Measurements from ENCODE around the gene ODF4.

The ODF4 gene

GRCh38 chr17:8339540-8339939 lies at the start of gene ODF4:
Gene ODF4, plus strand, starts transcription at chr17:8339840. Its CDS starts 212 bp downstream, at chr17:8340052.
- DNase-seq (ENCODE audit: low read depth) = no peak

DNA sequence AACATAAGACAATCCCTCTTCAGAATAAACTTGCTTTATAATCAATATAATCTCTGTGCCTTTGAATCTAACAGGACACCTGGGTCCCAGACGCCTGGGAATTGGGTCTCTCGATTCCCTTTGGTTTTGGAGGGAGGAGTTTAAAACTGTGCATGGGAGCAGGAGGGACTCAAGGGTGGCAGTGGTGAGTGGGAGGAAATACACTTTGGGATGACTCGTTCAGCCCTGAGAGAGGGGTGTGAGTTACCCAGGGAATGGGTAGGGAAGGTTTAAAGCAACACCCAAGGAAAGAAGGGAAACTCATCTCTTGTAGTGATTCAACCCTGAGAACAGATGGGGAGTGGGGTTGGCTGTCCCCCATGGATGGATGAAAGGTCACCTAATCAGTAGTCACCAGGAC lies 49.6 kb upstream of the ODF4 start:
- DNase-seq (ENCODE audit: low read depth) = no peak

DNA sequence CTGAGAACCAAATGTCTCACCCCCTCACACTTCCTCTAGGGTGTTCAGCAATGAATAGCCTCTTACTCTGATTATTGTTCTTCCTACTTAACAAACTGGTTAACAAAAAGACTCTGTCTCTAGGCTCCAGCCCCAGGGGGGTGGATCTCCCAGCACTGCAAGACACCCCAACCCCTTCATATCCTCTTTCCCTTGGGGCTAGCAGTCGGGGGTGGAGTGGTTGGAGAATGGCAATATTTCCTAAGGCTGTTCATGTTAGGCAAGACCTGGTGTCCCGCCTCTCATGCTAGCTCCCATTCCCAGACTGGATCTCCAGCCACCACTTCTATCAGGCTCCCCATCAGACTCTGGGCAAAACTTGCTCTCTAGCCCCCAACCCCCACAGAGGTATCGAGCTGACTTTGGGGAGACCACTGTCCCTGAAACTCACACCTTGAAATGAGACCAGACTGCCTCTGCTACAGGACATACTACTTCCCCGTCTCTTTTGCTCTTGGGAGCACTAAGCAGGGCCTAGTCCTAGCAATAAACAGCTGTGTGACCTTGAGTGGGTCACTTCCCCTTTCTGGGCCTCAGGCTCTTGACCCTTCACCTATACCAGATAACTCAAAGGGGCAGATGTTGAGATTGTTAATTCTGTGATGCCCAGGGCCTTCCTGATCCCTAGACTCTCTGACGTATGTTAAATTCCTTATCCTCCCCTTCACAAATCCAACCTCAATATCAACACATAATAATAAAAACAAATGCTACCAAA lies 46.8 kb upstream of the ODF4 start:
- no peak for DNase-seq (ENCODE audit: low read depth)

DNA sequence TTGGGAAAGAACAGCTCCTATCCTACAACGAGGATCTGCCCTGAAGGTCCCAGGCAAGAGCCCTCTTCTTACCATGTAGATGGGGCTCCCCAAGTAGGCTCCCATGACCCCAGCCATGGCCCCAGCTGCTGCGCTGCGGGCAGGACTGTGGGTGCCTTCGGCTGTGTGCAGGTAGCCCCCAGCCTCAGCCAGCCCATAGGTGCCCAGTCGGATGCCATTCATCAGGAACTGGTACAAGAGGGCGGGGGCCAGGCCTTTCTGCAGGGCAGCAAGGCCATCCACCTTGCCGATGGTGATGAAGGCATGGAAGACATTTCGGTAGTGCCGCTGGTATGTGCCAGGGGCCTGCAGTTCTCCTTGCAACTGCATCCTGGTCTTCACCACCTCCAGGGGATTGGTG lies 45.3 kb upstream of the ODF4 start:
- DNase-seq (ENCODE audit: low read depth) = no peak

- no peak for DNase-seq (ENCODE audit: low read depth)
Measured at GRCh38 chr17:8294814-8295316, 44.8 kb upstream of the ODF4 start.

DNA sequence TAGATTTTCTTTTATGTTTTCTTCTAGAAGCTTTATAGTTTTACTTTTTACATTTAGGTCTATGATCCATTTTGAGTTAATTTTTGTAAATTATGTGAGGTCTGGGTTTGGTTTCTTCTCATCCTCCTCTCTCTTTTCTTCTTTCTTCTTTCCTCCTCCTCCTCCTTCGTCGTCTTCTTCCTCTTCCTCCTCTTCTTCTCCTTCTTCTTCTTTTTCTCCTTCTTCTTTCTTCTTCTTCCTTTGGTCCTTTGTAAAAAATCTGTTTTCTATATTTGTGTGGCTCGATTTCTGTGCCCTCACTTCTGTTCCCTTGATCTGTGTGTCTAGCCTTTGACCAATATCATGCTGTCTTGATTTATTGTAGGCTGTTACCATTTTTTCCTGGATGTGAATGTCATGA lies 39.4 kb upstream of the ODF4 start:
- no peak for DNase-seq (ENCODE audit: low read depth)

DNA sequence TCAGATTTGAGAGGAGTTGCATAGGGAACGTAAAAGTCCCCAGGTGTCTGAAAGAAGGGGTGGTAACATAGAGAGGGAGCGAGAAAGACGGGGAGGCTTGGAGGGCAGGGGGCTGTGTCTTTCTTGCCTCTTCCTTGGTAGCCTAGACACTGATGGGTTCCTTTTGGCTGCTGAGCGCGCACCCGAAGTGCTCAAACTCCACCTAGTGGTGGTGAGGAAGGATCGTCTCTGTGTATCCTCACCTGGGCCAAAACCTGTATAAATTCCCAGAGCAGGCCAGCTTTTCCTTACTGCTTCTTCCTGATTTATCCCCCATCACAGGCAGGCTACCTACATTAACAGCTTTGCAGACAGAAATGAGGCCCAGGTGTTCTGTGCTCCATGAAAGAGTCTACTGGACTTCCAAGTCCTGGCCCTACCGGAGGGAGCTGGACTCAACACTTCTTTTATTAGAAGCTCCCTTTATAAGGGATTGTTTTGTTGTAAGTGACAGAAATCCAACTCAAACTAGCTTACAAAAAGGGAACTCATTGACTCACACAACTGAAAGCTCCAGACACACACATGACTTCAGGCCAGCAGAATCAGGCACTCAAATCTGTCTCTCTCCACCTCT lies 38.9 kb upstream of the ODF4 start:
- DNase-seq (ENCODE audit: low read depth) = no peak

DNA sequence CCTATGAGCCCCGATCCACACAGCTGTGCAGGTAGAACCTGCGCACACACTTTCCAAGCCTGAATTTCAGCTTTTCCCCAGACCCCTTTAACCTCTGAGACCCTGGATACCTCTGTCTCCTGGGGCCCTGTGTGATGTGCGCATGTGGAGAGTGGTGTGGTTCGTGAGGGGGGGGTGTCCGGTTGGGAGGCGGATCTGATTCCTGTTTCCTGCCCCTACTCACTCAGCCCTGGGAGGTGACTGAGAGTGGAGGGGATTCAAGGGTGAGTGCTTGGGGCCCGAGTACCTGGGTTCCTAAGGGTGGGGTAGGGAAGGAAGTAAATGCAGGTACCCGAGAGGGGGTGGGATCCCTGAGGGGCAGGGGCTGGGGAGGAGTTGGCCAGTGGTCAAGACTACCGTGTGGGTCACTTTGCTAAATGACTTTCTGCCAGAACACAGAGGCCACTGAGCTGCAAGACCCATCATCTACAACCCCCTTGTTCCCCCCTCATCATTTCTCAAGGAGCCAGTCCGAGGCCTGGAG lies 29.0 kb upstream of the ODF4 start:
- DNase-seq (ENCODE audit: low read depth) = no peak

DNA sequence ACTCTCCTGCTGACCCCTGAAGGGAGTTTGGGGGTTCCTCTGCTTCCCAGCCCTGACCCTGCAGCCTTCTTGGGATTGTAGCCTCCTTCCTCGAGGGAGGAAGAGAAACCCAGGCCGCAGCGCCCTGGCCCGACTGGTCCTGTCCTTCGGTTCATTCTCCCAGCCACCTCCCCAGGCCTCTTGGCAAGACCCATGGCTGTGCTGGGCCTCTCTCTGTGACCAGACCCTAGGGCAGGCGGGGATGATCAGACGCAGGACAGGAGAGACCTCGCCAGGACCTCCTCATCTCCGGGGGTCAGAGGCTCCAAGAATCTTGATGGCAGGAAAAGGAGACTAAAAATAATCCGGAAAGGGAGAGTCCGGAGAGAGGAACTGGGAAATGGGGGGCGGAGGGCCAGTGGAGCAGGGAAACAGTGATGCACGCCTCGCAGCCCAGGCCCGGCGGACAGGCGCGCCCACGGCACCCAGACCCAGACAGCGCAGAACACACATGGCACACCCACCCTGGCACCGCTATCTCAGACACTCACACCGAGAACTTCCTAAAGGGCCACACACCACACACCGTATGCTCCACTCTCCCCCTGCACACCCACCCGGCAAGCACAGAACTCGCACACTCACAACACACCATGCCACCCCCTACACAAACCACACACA lies 28.4 kb upstream of the ODF4 start:
- DNase-seq (ENCODE audit: low read depth) = no peak

DNA sequence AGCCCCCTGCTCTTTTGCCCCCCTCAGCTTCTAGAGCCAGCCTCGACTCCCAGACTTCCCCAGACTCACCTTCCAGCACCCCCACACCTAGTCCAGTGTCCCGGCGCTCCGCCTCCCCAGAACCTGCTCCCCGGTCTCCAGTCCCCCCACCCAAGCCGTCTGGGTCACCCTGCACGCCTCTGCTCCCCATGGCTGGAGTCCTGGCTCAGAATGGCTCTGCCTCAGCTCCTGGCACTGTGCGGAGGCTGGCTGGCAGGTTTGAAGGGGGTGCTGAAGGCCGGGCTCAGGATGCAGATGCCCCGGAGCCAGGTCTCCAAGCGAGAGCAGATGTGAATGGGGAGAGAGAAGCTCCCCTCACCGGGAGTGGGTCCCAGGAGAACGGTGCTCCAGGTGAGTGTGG lies 27.4 kb upstream of the ODF4 start:
- DNase-seq (ENCODE audit: low read depth) = no peak

- no peak for DNase-seq (ENCODE audit: low read depth)
Measured at GRCh38 chr17:8312726-8313600, 26.7 kb upstream of the ODF4 start.

- DNase-seq (ENCODE audit: low read depth) = no peak
Measured at GRCh38 chr17:8314797-8315763, 24.6 kb upstream of the ODF4 start.

GRCh38 chr17:8315764-8316217 lies 23.8 kb upstream of the ODF4 start:
- no peak for DNase-seq (ENCODE audit: low read depth)

- DNase-seq (ENCODE audit: low read depth) = no peak
Measured at GRCh38 chr17:8318010-8318935, 21.4 kb upstream of the ODF4 start.

- DNase-seq (ENCODE audit: low read depth) = no peak
Measured at GRCh38 chr17:8320262-8320661, 19.4 kb upstream of the ODF4 start.

DNA sequence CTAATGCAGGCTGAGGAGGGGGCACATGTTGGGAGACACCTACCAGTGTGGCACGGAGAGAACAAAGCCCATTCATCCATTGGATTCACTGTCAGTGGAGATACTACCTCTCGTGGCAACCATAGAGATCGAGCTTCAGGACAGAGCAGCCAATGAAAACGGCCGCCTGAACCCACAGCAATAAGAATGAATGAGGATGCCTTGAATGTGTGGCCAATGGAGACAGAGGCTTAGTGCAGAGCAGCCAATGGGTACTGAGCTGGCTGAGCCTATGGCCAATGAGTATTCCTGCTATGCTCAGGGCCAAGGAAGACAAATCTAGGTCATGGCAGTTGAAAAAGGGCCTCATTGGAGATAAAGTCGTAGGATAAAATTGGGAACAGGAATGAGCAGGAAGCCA lies 18.6 kb upstream of the ODF4 start:
- no peak for DNase-seq (ENCODE audit: low read depth)

- DNase-seq (ENCODE audit: low read depth) = no peak
Measured at GRCh38 chr17:8322061-8322460, 17.6 kb upstream of the ODF4 start.

DNA sequence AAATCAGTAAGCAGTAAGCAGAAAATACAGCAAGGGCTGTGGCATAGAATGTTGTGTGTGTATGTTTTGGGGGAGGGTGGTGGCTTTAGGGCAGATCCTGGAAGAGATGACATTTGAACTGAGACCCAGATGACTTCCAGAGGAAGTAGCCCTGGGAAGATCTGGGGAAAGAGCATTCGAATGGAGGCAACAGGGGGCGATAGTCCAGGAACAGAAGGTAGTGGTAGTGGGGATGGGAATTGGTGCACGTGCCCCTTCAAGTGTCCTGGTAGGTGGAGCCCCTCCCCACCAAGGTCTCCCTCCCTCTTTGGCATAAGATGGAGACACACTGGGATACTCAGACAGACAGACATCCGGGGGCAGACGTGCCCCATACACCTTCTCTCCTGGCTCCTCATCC lies 15.5 kb upstream of the ODF4 start:
- no peak for DNase-seq (ENCODE audit: low read depth)

DNA sequence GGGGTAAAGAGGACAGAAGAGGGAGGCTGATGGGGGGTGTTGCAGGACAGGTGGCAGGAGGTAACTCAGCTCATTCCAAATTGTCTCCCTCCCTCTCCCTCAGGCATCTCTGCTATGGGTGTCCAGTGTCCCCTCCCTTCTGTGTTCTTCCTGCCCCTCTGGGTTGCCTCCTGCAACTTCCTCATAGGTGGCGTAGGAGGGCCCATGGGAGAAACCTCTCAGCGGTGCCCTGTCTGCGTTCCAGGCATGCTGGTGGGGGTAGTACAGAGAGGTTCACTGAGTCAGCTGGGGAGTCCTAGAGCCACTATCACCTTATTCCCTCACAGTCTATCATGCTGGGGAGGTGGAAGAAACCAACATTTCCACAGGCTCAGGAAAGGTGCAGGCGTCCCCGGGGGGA lies 14.7 kb upstream of the ODF4 start:
- DNase-seq (ENCODE audit: low read depth) = no peak

All from non-pigmented ciliary epithelial cell (primary cell).